GM23248 (cell line): Measurements from ENCODE around the gene MBP. TPM values are rescaled to one million over a fixed set of nuclear protein-coding genes. Genes with fewer than 3 reads are reported as not detected.

Source experiments
- DNase-seq: peaks from one replicate; pipeline ENCODE4 v3.0.0-alpha.2; 2015
- H2AFZ ChIP-seq: fragments of 200-600 bp; sonication (generic); 2 replicates; pipeline ENCODE4 v1.6.1; 2016; ENCODE audit warnings: antibody characterized with exemption
- H3F3A ChIP-seq: fragments of 200-600 bp; sonication (generic); 2 replicates; pipeline ENCODE4 v1.6.1; 2016; ENCODE audit warnings: mild to moderate bottlenecking, antibody characterized with exemption, mixed run types; ENCODE audit not compliant: insufficient read depth
- H3K27ac ChIP-seq: fragments of 200-600 bp; sonication (generic); 2 replicates; pipeline ENCODE4 v1.5.1; 2016; ENCODE audit warnings: mild to moderate bottlenecking
- H3K27me3 ChIP-seq: fragments of 200-600 bp; sonication (generic); replicated peaks from 2 replicates; pipeline ENCODE4 v1.6.1; 2016; ENCODE audit warnings: mild to moderate bottlenecking; ENCODE audit not compliant: insufficient read depth
- H3K36me3 ChIP-seq: fragments of 200-600 bp; sonication (generic); 2 replicates; pipeline ENCODE4 v1.6.1; 2016; ENCODE audit warnings: low read depth, mild to moderate bottlenecking
- H3K4me1 ChIP-seq: fragments of 200-600 bp; sonication (generic); 2 replicates; pipeline ENCODE4 v1.6.1; 2016; ENCODE audit warnings: mild to moderate bottlenecking; ENCODE audit not compliant: insufficient read depth
- H3K4me2 ChIP-seq: fragments of 200-600 bp; sonication (generic); one replicate; pipeline ENCODE4 v1.6.1; 2016; ENCODE audit warnings: mild to moderate bottlenecking; ENCODE audit not compliant: unreplicated experiment
- H3K4me3 ChIP-seq: fragments of 200-600 bp; sonication (generic); 2 replicates; pipeline ENCODE4 v1.5.1; 2016; ENCODE audit warnings: mild to moderate bottlenecking
- H3K79me2 ChIP-seq: fragments of 200-600 bp; sonication (generic); 2 replicates; pipeline ENCODE4 v1.6.1; 2016; ENCODE audit warnings: mild to moderate bottlenecking; ENCODE audit not compliant: insufficient read depth
- H3K9ac ChIP-seq: fragments of 200-600 bp; sonication (generic); 2 replicates; pipeline ENCODE4 v1.6.1; 2016; ENCODE audit warnings: mild to moderate bottlenecking
- H3K9me2 ChIP-seq: fragments of 200-600 bp; sonication (generic); 2 replicates; pipeline ENCODE4 v1.6.1; 2016; ENCODE audit warnings: mixed run types, mild to moderate bottlenecking, moderate library complexity; ENCODE audit not compliant: insufficient read depth
- H3K9me3 ChIP-seq: fragments of 200-600 bp; sonication (generic); one replicate; pipeline ENCODE4 v1.6.1; 2017; ENCODE audit warnings: low read depth
- H4K20me1 ChIP-seq: fragments of 200-600 bp; sonication (generic); 2 replicates; pipeline ENCODE4 v1.6.0; 2016; ENCODE audit not compliant: insufficient read depth
- EZH2 ChIP-seq: fragments of 200-600 bp; sonication (generic); IDR thresholded peaks from 2 replicates; pipeline ENCODE4 v1.6.1; 2018; ENCODE audit warnings: antibody characterized with exemption, mild to moderate bottlenecking; ENCODE audit not compliant: insufficient read depth, poor library complexity, severe bottlenecking
- EZH2phosphoT487 ChIP-seq: fragments of 200-600 bp; sonication (generic); IDR thresholded peaks from 2 replicates; pipeline ENCODE4 v1.6.1; 2018; ENCODE audit warnings: antibody characterized with exemption, moderate library complexity, mild to moderate bottlenecking, low read depth; ENCODE audit not compliant: insufficient read depth
- WGBS, 2 experiments: methylation state at CpG; one replicate each; pipeline ENCODE4 v1.1.6; 2015 to 2017; ENCODE audit warnings: low lambda C conversion rate in 2 of 2, low coverage in 1 of 2; ENCODE audit errors: missing lambda C conversion rate in 2 of 2; 5-methylcytosine and 5-hydroxymethylcytosine counted together
- in situ Hi-C: fragments of 300-500 bp; cut with MboI; formaldehyde crosslinking; loops from 2 replicates; pipeline ENCODE4 v1.15.0; 2020
- polyA plus RNA-seq: library from polyadenylated mRNA; unstranded; fragments of >200 nt; fragmentation: Nextera tagmentation; extraction: Ambion mirVana; gene quantifications from 2 replicates; pipeline ENCODE4 v1.2.1, GENCODE V29; 2016
- total RNA-seq: library from RNA; depleted of rRNA; stranded (reverse); fragments of >200 nt; shearing (Covaris generic); gene quantifications from 2 replicates; pipeline ENCODE4 v1.2.3, GENCODE V29; 2014

The MBP gene
- total and polyA plus RNA-seq, 2 experiments from 2014 or later = 2.2 to 2.9 TPM

- H3K36me3 ChIP-seq = no peaks in the 10 kb centered on the region
- peaks cover 16% of the 10 kb centered on the region for H3F3A ChIP-seq
- no peaks in the 10 kb centered on the region for H3K27me3 ChIP-seq
- no peak overlapping the region for H2AFZ ChIP-seq
- 95 to 98% methylated on average over 8 of the region's 8 CpGs for WGBS, 2 experiments
- H3K4me2 ChIP-seq = no peak overlapping the region
- no peak overlapping the region for H3K9ac ChIP-seq
- TF ChIP-seq EZH2 (no peak), EZH2phosphoT487 (no peak)
- in situ Hi-C loops = no loop called here
- H3K9me3 ChIP-seq = no peaks in the 10 kb centered on the region
- no peak for DNase-seq
- no peaks in the 10 kb centered on the region for H3K79me2 ChIP-seq
- peaks cover 23% of the 10 kb centered on the region for H3K4me1 ChIP-seq
- H3K27ac ChIP-seq = no peak overlapping the region
- H4K20me1 ChIP-seq = no peaks in the 10 kb centered on the region
- H3K9me2 ChIP-seq = no peaks in the 10 kb centered on the region
- no peak overlapping the region for H3K4me3 ChIP-seq
These were observed 30.0 kb upstream of the MBP start for GRCh38 chr18:77162580-77162979.

- no peak overlapping the region for H3K4me2 ChIP-seq
- no peak for TF ChIP-seq EZH2phosphoT487
- TF ChIP-seq EZH2 = no peak
- no peaks in the 10 kb centered on the region for H3K79me2 ChIP-seq
- DNase-seq = no peak
- no peaks in the 10 kb centered on the region for H3K27me3 ChIP-seq
- H3K9ac ChIP-seq = no peak overlapping the region
- no peak overlapping the region for H2AFZ ChIP-seq
- no peaks in the 10 kb centered on the region for H4K20me1 ChIP-seq
- WGBS, 2 experiments = 74 to 77% methylated on average over 5 of the region's 5 CpGs
- peaks cover 10% of the 10 kb centered on the region for H3F3A ChIP-seq
- in situ Hi-C loops = no loop called here
- H3K9me2 ChIP-seq = no peaks in the 10 kb centered on the region
- H3K9me3 ChIP-seq = no peaks in the 10 kb centered on the region
- H3K36me3 ChIP-seq = no peaks in the 10 kb centered on the region
- H3K4me3 ChIP-seq = no peak overlapping the region
- H3K4me1 ChIP-seq = peaks cover 17% of the 10 kb centered on the region
- H3K27ac ChIP-seq = no peak overlapping the region
These were observed 29.4 kb upstream of the MBP start for GRCh38 chr18:77161961-77162360.

GRCh38 chr18:77161383-77161782 is 28.8 kb upstream of the MBP start:
- H3K4me3 ChIP-seq = no peak overlapping the region
- H3K27ac ChIP-seq = no peak overlapping the region
- no peak overlapping the region for H3K9ac ChIP-seq
- TF ChIP-seq EZH2 (no peak), EZH2phosphoT487 (no peak)
- no peaks in the 10 kb centered on the region for H3K9me3 ChIP-seq
- no peak for DNase-seq
- H3K4me2 ChIP-seq = no peak overlapping the region
- H2AFZ ChIP-seq = no peak overlapping the region
- H3K4me1 ChIP-seq = peaks cover 11% of the 10 kb centered on the region
- in situ Hi-C loops = no loop called here
- H3K9me2 ChIP-seq = no peaks in the 10 kb centered on the region
- H3K27me3 ChIP-seq = no peaks in the 10 kb centered on the region
- no peaks in the 10 kb centered on the region for H3K36me3 ChIP-seq
- peaks cover 6% of the 10 kb centered on the region; the same call in 1 of the 2 replicates for H3F3A ChIP-seq
- H4K20me1 ChIP-seq = no peaks in the 10 kb centered on the region
- no peaks in the 10 kb centered on the region for H3K79me2 ChIP-seq
- WGBS, 2 experiments = 79 to 87% methylated on average over 7 of the region's 7 CpGs

GRCh38 chr18:77160515-77160914 is 27.9 kb upstream of the MBP start:
- no peak overlapping the region for H2AFZ ChIP-seq
- no peaks in the 10 kb centered on the region for H3K79me2 ChIP-seq
- DNase-seq = no peak
- in situ Hi-C loops = no loop called here
- H4K20me1 ChIP-seq = no peaks in the 10 kb centered on the region
- no peak overlapping the region for H3K4me3 ChIP-seq
- no peaks in the 10 kb centered on the region for H3K36me3 ChIP-seq
- no peaks in the 10 kb centered on the region for H3F3A ChIP-seq
- H3K27me3 ChIP-seq = no peaks in the 10 kb centered on the region
- H3K4me1 ChIP-seq = peaks cover 4% of the 10 kb centered on the region
- H3K27ac ChIP-seq = no peak overlapping the region
- TF ChIP-seq EZH2phosphoT487 (no peak), EZH2 (no peak)
- WGBS, 2 experiments = 83 to 85% methylated on average over 11 of the region's 11 CpGs
- H3K4me2 ChIP-seq = no peak overlapping the region
- no peaks in the 10 kb centered on the region for H3K9me3 ChIP-seq
- no peaks in the 10 kb centered on the region for H3K9me2 ChIP-seq
- no peak overlapping the region for H3K9ac ChIP-seq

- no peaks in the 10 kb centered on the region for H3K27me3 ChIP-seq
- no peaks in the 10 kb centered on the region for H3K4me1 ChIP-seq
- no peaks in the 10 kb centered on the region for H3K9me2 ChIP-seq
- H3K4me3 ChIP-seq = no peak overlapping the region
- H4K20me1 ChIP-seq = no peaks in the 10 kb centered on the region
- no peak overlapping the region for H3K4me2 ChIP-seq
- no peak for TF ChIP-seq EZH2
- TF ChIP-seq EZH2phosphoT487 = no peak
- in situ Hi-C loops = no loop called here
- H3K79me2 ChIP-seq = no peaks in the 10 kb centered on the region
- H3K27ac ChIP-seq = no peak overlapping the region
- H3K36me3 ChIP-seq = no peaks in the 10 kb centered on the region
- no peak for DNase-seq
- no peaks in the 10 kb centered on the region for H3F3A ChIP-seq
- H3K9me3 ChIP-seq = no peaks in the 10 kb centered on the region
- WGBS, 2 experiments = 84 to 87% methylated on average over 4 of the region's 4 CpGs
- H2AFZ ChIP-seq = no peak overlapping the region
- H3K9ac ChIP-seq = no peak overlapping the region
These were observed 24.7 kb upstream of the MBP start for GRCh38 chr18:77157312-77157711.
